Heart left ventricle (tissue), 16 donors: ENCODE results near the gene G0S2. TPM values are rescaled to one million over a fixed set of nuclear protein-coding genes. Genes with fewer than 3 reads are reported as not detected.

Source experiments
- ATAC-seq, 4 donors: fragments of 200-7000 bp; cut with Tn5 transposase; one replicate each; pipeline ENCODE4 v1.9.1; 2020 to 2022; ENCODE audit warnings: moderate library complexity in 4 of 4, mild to moderate bottlenecking in 3 of 4, moderate number of reproducible peaks in 1 of 4
- DNase-seq, 5 donors: peaks; one replicate each; pipeline ENCODE4 v3.0.0-alpha.2; 2020
- H3K27ac ChIP-seq, 12 donors: fragments of 200-600 bp; sonication (generic) in 4 of 12; one replicate each; pipeline versions ENCODE4 v1.5.0 to v1.8.0; 2016 to 2022; ENCODE audit warnings: mild to moderate bottlenecking in 2 of 12
- H3K27me3 ChIP-seq, 9 donors: fragments of 200-600 bp; sonication (generic) in 2 of 9; one replicate each; pipeline versions ENCODE4 v1.5.1 to v1.8.0; 2016 to 2022; ENCODE audit warnings: mild to moderate bottlenecking in 3 of 9
- H3K36me3 ChIP-seq, 9 donors: fragments of 200-600 bp; sonication (generic) in 2 of 9; one replicate each; pipeline versions ENCODE4 v1.5.0 to v1.8.0; 2018 to 2022; ENCODE audit warnings: mild to moderate bottlenecking in 2 of 9
- H3K4me1 ChIP-seq, 12 donors: fragments of 200-600 bp; sonication (generic) in 4 of 12; one replicate each; pipeline versions ENCODE4 v1.5.0 to v1.8.0; 2016 to 2022; ENCODE audit warnings: mild to moderate bottlenecking in 3 of 12
- H3K4me3 ChIP-seq, 12 donors: fragments of 200-600 bp; sonication (generic) in 4 of 12; one replicate each; pipeline versions ENCODE4 v1.5.0 to v1.8.0; 2017 to 2022; ENCODE audit warnings: mild to moderate bottlenecking in 9 of 12, moderate library complexity in 4 of 12
- H3K9me3 ChIP-seq, 12 donors: fragments of 200-600 bp; sonication (generic) in 4 of 12; one replicate each; pipeline versions ENCODE4 v1.5.0 to v1.8.0; 2016 to 2022; ENCODE audit warnings: mild to moderate bottlenecking in 1 of 12
- CTCF ChIP-seq, 12 donors: fragments of 200-600 bp; sonication (generic) in 4 of 12; IDR thresholded peaks; one replicate each; pipeline versions ENCODE4 v1.5.0 to v1.8.0; 2018 to 2022; ENCODE audit warnings: antibody characterized with exemption in 12 of 12, mild to moderate bottlenecking in 5 of 12
- POLR2A ChIP-seq, 2 donors: fragments of 450-650 bp; IDR thresholded peaks; one replicate each; pipeline ENCODE4 v1.6.1; 2017; ENCODE audit warnings: antibody characterized with exemption in 2 of 2, mild to moderate bottlenecking in 2 of 2, moderate library complexity in 2 of 2
- WGBS, 4 donors: extraction: QIAGEN DNeasy Blood & Tissue Kit in 2 of 4; methylation state at CpG; one replicate each; pipeline versions ENCODE4 v1.1.5 to v1.1.7; 2013 to 2018; 5-methylcytosine and 5-hydroxymethylcytosine counted together
- intact Hi-C, 10 donors: fragments of 100-400 bp; cut with DNase I; formaldehyde crosslinking; loops; one replicate each; pipeline versions ENCODE4 v1.11.1 to v1.14.2; 2022
- polyA plus RNA-seq, 2 donors: library from polyadenylated mRNA; stranded (reverse); fragments of 200-250 nt; gene quantifications; one replicate each; pipeline ENCODE4 v1.2.3, GENCODE V29; 2013
- total RNA-seq, 9 donors: library from RNA; depleted of rRNA in 2 of 9; stranded (reverse); fragments of >200 nt in 2 of 9; fragmentation: NEBNext Ultra II Directional in 3 of 9; extraction: Animal tissue kit (Norgen Biotek cat#: 25700) in 3 of 9; gene quantifications; one replicate each; pipeline versions ENCODE4 v1.1.0 to v1.2.4, GENCODE V29; 2016 to 2023
- donor health status: ischemic (EF 13 %, LVEDD 7.1; RV severe dilation, severe dysfunction).
- donor health status: healthy with polysubstance abuse.
- donor health status: DM: no; HTN: yes; CAD: no.
- donor health status: DM: no; HTN: no; CAD: no.
- donor health status: ischemic (EF 25% LVEDD 6.9; RV normal size, moderate dysfunction).
- donor health status: ischemic (EF 25% LVEDD 5.7; RV mildly dilated, moderate dysfunction).
- donor health status: healthy.
- donor health status: DM: yes; HTN: yes; CAD: no.
- donor health status: ischemic (EF 35%, LVEDD 5.7; RV mildly dilated, moderate dysfunction).
- donor health status: nonischemic (EF 11% LVEDD 7.7; RV severe dilation, severe dysfunction).
- donor health status: DM: yes; HTN: yes; CAD: no.
- donor health status: PGD.
- donor health status: ischemic (EF 29% LVEDD 5.4; RV normal size, mild dysfunction).
- donor health status: nonischemic (EF 23%, LVEDD 6.1; RV moderate dilation, normal function).

Gene G0S2
- total and polyA plus RNA-seq, 11 donors, result 87.6 to 600 (median 212) TPM

DNA sequence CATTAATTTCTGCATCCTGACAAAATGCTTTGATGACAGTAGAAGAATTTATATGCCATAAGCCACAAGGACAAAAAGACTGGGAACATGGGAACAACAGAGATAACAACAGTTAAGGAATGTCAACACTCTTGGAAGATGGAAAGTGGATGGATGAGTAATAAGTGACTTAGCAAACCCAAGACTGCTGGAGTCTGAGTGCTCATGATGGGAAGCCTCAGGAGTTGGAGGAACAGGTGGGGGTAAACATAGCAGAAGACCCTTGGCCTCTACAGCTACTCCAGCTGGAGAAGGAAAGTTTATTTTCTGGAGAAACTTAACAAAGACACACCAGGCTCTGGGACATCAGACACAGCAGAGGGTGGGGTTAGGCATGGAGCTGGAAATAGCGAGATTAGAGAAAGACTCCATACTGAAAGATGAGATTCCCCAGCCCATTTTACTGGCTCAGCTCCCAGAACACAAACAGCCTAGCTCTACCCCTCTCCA is 13.6 kb downstream of the G0S2 start:
- peak overlapping the region in 2 of 12 donors; percentile 5 for H3K27ac ChIP-seq
- intact Hi-C loops, result loop anchor here in 2 of 10 donors (5.0 kb wide), 2 partner anchors 41 to 46 kb away; no protein-coding TSS in a partner anchor
- peak in 1 of 5 donors; percentile 26 for DNase-seq
- H3K36me3 ChIP-seq, result no peaks in the 10 kb centered on the region
- no peak for TF ChIP-seq CTCF (IDR thresholded peaks at IDR 0.05)
- TF ChIP-seq POLR2A (IDR thresholded peaks at IDR 0.05), result no peak
- H3K4me1 ChIP-seq, result peaks cover 0 to 63% (median 32%) of the 10 kb centered on the region in 12 donors
- H3K4me3 ChIP-seq, result no peak overlapping the region
- H3K9me3 ChIP-seq, result no peaks in the 10 kb centered on the region
- peak; percentile 43 to 70 (median 59) for ATAC-seq
- 40 to 68% (median 62%) methylated on average over 1 of the region's 1 CpG for WGBS, 4 donors
- no peaks in the 10 kb centered on the region for H3K27me3 ChIP-seq

DNA sequence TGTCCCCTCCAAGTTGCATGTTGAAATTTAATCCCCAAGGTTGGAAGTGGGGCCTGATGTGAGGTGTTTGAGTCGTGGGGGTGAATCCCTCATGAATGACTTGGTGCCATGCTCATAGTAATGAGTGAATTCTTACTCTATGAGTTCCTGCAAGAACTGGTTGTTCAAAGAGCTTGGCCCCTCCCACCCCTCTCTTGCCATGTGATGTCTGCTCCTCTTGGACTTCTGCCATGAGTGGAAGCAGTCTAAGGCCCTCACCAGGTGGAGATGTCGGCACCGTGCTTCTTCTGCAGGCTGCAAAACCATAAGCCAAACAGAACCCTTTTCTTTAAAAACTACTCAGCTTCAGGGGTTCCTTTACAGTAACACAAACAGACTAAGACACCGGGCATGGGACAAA is 14.3 kb downstream of the G0S2 start:
- Histone ChIP-seq H3K36me3 (no peaks in the 10 kb centered on the region), H3K9me3 (no peaks in the 10 kb centered on the region), H3K27me3 (no peaks in the 10 kb centered on the region), H3K27ac (peak overlapping the region in 2 of 12 donors; percentile 5 to 40), H3K4me3 (no peak overlapping the region), H3K4me1 (peaks cover 0 to 63% (median 32%) of the 10 kb centered on the region in 12 donors)
- intact Hi-C loops, result loop anchor here in 2 of 10 donors (5.0 kb wide), 2 partner anchors 42 to 47 kb away; no protein-coding TSS in a partner anchor
- 50 to 68% (median 61%) methylated on average over 4 of the region's 4 CpGs for WGBS, 4 donors
- no peak for TF ChIP-seq CTCF (IDR thresholded peaks at IDR 0.05)
- DNase-seq, result no peak
- ATAC-seq, result no peak

DNA sequence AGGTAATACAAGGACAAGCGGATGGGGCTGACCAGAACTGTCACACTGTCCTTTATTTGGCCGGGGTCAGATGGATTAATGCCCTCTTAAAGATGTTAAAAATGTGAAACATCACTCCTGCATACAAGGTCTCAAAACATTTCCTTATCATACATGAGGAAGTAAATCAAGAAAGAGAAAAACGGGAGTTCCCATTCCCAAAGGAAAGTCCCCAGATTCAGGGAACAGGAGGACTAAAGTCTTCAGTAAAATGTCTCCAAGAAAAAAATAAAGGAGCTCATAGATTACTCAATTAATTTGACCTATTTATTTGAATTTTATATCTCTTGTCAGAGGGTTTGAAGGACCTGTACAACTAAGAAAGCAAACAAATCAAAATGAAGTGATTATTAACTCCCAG is 16.0 kb downstream of the G0S2 start:
- Histone ChIP-seq H3K27ac (peak overlapping the region in 1 of 12 donors; percentile 3), H3K4me3 (no peak overlapping the region), H3K9me3 (no peaks in the 10 kb centered on the region), H3K4me1 (peaks cover 0 to 53% (median 26%) of the 10 kb centered on the region in 12 donors), H3K27me3 (no peaks in the 10 kb centered on the region), H3K36me3 (no peaks in the 10 kb centered on the region)
- DNase-seq, result no peak
- TF ChIP-seq POLR2A (IDR thresholded peaks at IDR 0.05) (no peak), CTCF (IDR thresholded peaks at IDR 0.05) (no peak)
- no peak for ATAC-seq
- intact Hi-C loops, result loop anchor here in 8 of 10 donors (5.0 to 10.0 kb wide), 7 partner anchors 49 to 114 kb away; no protein-coding TSS in a partner anchor
- 65 to 73% (median 69%) methylated on average over 3 of the region's 3 CpGs for WGBS, 4 donors

DNA sequence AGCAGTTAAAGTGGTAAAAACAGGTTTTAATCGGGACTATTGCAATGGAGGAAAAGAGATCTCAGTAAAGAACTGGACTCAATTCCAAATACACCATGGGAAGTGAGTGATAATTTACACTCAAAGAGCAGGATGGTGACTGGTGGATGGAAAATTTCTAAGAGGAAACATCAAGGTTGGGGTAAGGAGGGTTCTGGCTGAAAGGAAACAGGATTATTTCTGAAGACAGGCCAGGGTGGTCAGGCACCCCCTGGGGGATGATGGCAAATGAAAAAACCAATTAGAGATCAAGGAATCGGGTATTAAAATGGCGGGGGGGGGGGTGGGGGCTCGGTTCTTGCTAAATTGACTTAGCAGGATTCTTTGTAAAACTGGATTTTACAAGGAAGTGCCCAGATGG is 17.1 kb downstream of the G0S2 start:
- H3K27ac ChIP-seq, result peak overlapping the region in 5 of 12 donors; percentile 6 to 56 (median 28)
- ATAC-seq (no peak), DNase-seq (no peak)

More for the DNA sequence above, 17.1 kb downstream of the G0S2 start:
- intact Hi-C loops, result loop anchor here (1.0 to 10.0 kb wide), 16 partner anchors 49 to 123 kb away; no protein-coding TSS in a partner anchor
- WGBS, 4 donors, result 47 to 71% (median 62%) methylated on average over 4 of the region's 4 CpGs
- H3K36me3 ChIP-seq, result no peaks in the 10 kb centered on the region
- H3K27me3 ChIP-seq, result no peaks in the 10 kb centered on the region
- TF ChIP-seq POLR2A (IDR thresholded peaks at IDR 0.05) (no peak), CTCF (IDR thresholded peaks at IDR 0.05) (no peak)
- no peaks in the 10 kb centered on the region for H3K9me3 ChIP-seq
- no peak overlapping the region for H3K4me3 ChIP-seq
- H3K4me1 ChIP-seq, result peaks cover 0 to 51% (median 19%) of the 10 kb centered on the region in 12 donors
